RWPE1 (cell line): ENCODE results near the gene BMP2.

Experiments used
- CTCF ChIA-PET: fragments of 350-600 bp; sonication (Branson Sonifier 250); formaldehyde crosslinking; extraction: SDS; loops from one replicate; lab custom pipeline; 2021; lab: Yijun Ruan, JAX
- POLR2A ChIA-PET: fragments of 400-600 bp; formaldehyde crosslinking; extraction: SDS; loops from one replicate; lab custom pipeline; 2020; ENCODE audit warnings: antibody characterized with exemption; ENCODE audit not compliant: low non-redundant PET; lab: Yijun Ruan, JAX
- DNase-seq: peaks from one replicate; pipeline ENCODE4 v3.0.0; 2012; ENCODE audit warnings: low spot score
- H3K27ac ChIP-seq: fragments of 450-650 bp; 2 replicates; pipeline ENCODE4 v1.5.1; 2017
- CTCF ChIP-seq: fragments of 450-650 bp; conservative IDR thresholded peaks from 2 replicates; pipeline ENCODE4 v1.5.1; 2017; ENCODE audit warnings: low read depth, mild to moderate bottlenecking

Gene BMP2

GRCh38 chr20:6732851-6733250 is 34.6 kb upstream of the BMP2 start:
- CTCF ChIA-PET: no interaction called here
- POLR2A ChIA-PET: no interaction called here
- no peak overlapping the region for H3K27ac ChIP-seq
- TF ChIP-seq CTCF: no peak
- DNase-seq: no peak

GRCh38 chr20:6733965-6734364 is 33.5 kb upstream of the BMP2 start:
- no peak overlapping the region for H3K27ac ChIP-seq
- CTCF ChIA-PET: no interaction called here
- TF ChIP-seq CTCF: no peak
- POLR2A ChIA-PET: no interaction called here
- DNase-seq: no peak

- no peak for TF ChIP-seq CTCF
- POLR2A ChIA-PET: no interaction called here
- CTCF ChIA-PET: interaction anchor here (0.7 kb wide), 1 partner anchor 256 kb away, joined by 3 read pairs; no protein-coding TSS in a partner anchor
- DNase-seq: no peak
- H3K27ac ChIP-seq: no peak overlapping the region
These were observed 31.3 kb upstream of the BMP2 start for GRCh38 chr20:6735942-6736845.

GRCh38 chr20:6739406-6739805 is 28.1 kb upstream of the BMP2 start:
- ChIA-PET CTCF (interaction anchor here (0.5 kb wide), 1 partner anchor 11 kb away, joined by 4 read pairs; no protein-coding TSS in a partner anchor), POLR2A (no interaction called here)
- no peak for DNase-seq
- no peak for TF ChIP-seq CTCF
- no peak overlapping the region for H3K27ac ChIP-seq

- no peak for DNase-seq
- no peak for TF ChIP-seq CTCF
- ChIA-PET POLR2A (no interaction called here), CTCF (interaction anchor here (0.6 kb wide), 1 partner anchor 345 kb away, joined by 4 read pairs; no protein-coding TSS in a partner anchor)
- H3K27ac ChIP-seq: no peak overlapping the region
These were observed 27.4 kb upstream of the BMP2 start for GRCh38 chr20:6740096-6740495.

- no peak overlapping the region for H3K27ac ChIP-seq
- ChIA-PET POLR2A (no interaction called here), CTCF (interaction anchor here (0.6 kb wide), 1 partner anchor 1244 kb away, joined by 3 read pairs; no protein-coding TSS in a partner anchor)
- no peak for TF ChIP-seq CTCF
- DNase-seq: no peak
These were observed 23.3 kb upstream of the BMP2 start for GRCh38 chr20:6744180-6744579.
